Measurements from ENCODE around the gene CCDC187.

CCDC187 gene

GRCh38 chr9:136238342-136238732 is 65.6 kb downstream of the CCDC187 start:
- peak in 1 of 14 donors; percentile 18 for DNase-seq

GRCh38 chr9:136237486-136238341 is 66.2 kb downstream of the CCDC187 start:
- DNase-seq, result no peak

- DNase-seq, result peak in 1 of 14 donors; percentile 37
These were observed 67.2 kb downstream of the CCDC187 start for GRCh38 chr9:136236471-136237410.

- peak in 1 of 14 donors; percentile 75 for DNase-seq
These were observed 68.0 kb downstream of the CCDC187 start for GRCh38 chr9:136235709-136236455.

GRCh38 chr9:136235171-136235570 is 68.7 kb downstream of the CCDC187 start:
- no peak for DNase-seq

- no peak for DNase-seq
These were observed 69.3 kb downstream of the CCDC187 start for GRCh38 chr9:136234597-136234996.

- DNase-seq, result no peak
These were observed 70.0 kb downstream of the CCDC187 start for GRCh38 chr9:136233868-136234267.

GRCh38 chr9:136233411-136233810 is 70.5 kb downstream of the CCDC187 start:
- DNase-seq, result no peak

- DNase-seq, result no peak
These were observed 70.9 kb downstream of the CCDC187 start for GRCh38 chr9:136232969-136233368.

GRCh38 chr9:136231478-136232297 is 72.2 kb downstream of the CCDC187 start:
- no peak for DNase-seq

GRCh38 chr9:136230773-136231172 is 73.1 kb downstream of the CCDC187 start:
- no peak for DNase-seq

GRCh38 chr9:136230365-136230764 is 73.5 kb downstream of the CCDC187 start:
- DNase-seq, result no peak

GRCh38 chr9:136229096-136230065 is 74.5 kb downstream of the CCDC187 start:
- DNase-seq, result peak in 2 of 14 donors; percentile 10 to 38

GRCh38 chr9:136228107-136228875 is 75.6 kb downstream of the CCDC187 start:
- DNase-seq, result peak in 2 of 14 donors; percentile 5 to 52

- no peak for DNase-seq
These were observed 77.0 kb downstream of the CCDC187 start for GRCh38 chr9:136226680-136227407.

- DNase-seq, result no peak
These were observed 77.9 kb downstream of the CCDC187 start for GRCh38 chr9:136225748-136226679.

GRCh38 chr9:136225366-136225747 is 78.5 kb downstream of the CCDC187 start:
- DNase-seq, result no peak
